Testis (tissue), 2 donors: ENCODE data around the gene HLX.

Experiments
- POLR2A ChIP-seq: fragments of 450-650 bp; IDR thresholded peaks from one replicate; pipeline ENCODE4 v1.6.1; 2017; ENCODE audit warnings: antibody characterized with exemption, mild to moderate bottlenecking, moderate library complexity
- TF ChIP-seq, protein P1 (sequence below), 3 experiments: fragments of 450-650 bp in 2 of 3; fragments of 200-600 bp in 1 of 3; sonication (generic) in 1 of 3; IDR thresholded peaks; one replicate each; pipeline ENCODE4 v1.5.1; 2016 to 2019; ENCODE audit warnings: antibody characterized with exemption in 3 of 3, mild to moderate bottlenecking in 2 of 3, moderate library complexity in 1 of 3

DNA sequence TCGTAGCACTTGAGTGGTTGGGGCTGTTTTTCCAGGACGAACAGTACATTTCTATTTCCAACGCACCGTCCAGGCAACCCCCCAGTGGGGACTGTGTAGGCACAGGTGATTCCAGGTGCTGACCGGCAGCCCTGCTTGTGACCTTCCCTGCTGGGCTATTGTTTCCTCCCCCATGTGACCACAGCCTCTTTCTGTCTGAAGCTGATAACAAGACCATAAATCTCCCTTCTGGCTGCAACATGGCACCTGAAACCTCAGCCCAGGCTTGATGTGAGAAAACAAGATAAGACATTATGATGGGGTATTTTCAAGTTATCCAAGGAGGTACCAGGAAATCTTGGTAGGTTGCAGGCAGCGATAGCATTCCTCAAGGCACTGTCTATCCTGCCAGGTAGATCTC is 48.2 kb downstream of the HLX start:
- TF ChIP-seq, protein P1, sequence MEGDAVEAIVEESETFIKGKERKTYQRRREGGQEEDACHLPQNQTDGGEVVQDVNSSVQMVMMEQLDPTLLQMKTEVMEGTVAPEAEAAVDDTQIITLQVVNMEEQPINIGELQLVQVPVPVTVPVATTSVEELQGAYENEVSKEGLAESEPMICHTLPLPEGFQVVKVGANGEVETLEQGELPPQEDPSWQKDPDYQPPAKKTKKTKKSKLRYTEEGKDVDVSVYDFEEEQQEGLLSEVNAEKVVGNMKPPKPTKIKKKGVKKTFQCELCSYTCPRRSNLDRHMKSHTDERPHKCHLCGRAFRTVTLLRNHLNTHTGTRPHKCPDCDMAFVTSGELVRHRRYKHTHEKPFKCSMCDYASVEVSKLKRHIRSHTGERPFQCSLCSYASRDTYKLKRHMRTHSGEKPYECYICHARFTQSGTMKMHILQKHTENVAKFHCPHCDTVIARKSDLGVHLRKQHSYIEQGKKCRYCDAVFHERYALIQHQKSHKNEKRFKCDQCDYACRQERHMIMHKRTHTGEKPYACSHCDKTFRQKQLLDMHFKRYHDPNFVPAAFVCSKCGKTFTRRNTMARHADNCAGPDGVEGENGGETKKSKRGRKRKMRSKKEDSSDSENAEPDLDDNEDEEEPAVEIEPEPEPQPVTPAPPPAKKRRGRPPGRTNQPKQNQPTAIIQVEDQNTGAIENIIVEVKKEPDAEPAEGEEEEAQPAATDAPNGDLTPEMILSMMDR (IDR thresholded peaks at IDR 0.05): no peak
- TF ChIP-seq POLR2A: no peak
